Left lung (tissue), 10 donors: ENCODE results near the gene IGSF3. TPM values are rescaled to one million over a fixed set of nuclear protein-coding genes. Genes with fewer than 3 reads are reported as not detected.

ENCODE experiments used
- ATAC-seq: fragments of 200-7000 bp; cut with Tn5 transposase; one replicate; pipeline ENCODE4 v1.9.1; 2020; ENCODE audit warnings: moderate library complexity
- DNase-seq, 4 donors: peaks; one replicate each; pipeline ENCODE4 v3.0.0-alpha.2; 2013 to 2020
- H3K27ac ChIP-seq, 2 donors: fragments of 200-600 bp; sonication (generic) in 1 of 2; one replicate each; pipeline versions ENCODE4 v1.5.0 to v1.8.0; 2020 to 2021
- H3K27me3 ChIP-seq, 2 donors: fragments of 200-600 bp; sonication (generic) in 1 of 2; one replicate each; pipeline versions ENCODE4 v1.5.0 to v1.8.0; 2020 to 2021
- H3K36me3 ChIP-seq, 2 donors: fragments of 200-600 bp; sonication (generic) in 1 of 2; one replicate each; pipeline versions ENCODE4 v1.5.0 to v1.8.0; 2020 to 2021
- H3K4me1 ChIP-seq, 2 donors: fragments of 200-600 bp; one replicate each; pipeline ENCODE4 v1.8.0; 2021
- H3K4me3 ChIP-seq, 2 donors: fragments of 200-600 bp; sonication (generic) in 1 of 2; one replicate each; pipeline versions ENCODE4 v1.5.0 to v1.8.0; 2020 to 2021; ENCODE audit warnings: mild to moderate bottlenecking in 1 of 2
- H3K9me3 ChIP-seq, 2 donors: fragments of 200-600 bp; sonication (generic) in 1 of 2; one replicate each; pipeline versions ENCODE4 v1.5.0 to v1.8.0; 2020 to 2021
- intact Hi-C, 2 donors: fragments of 100-400 bp; cut with DNase I; formaldehyde crosslinking; loops; one replicate each; pipeline versions ENCODE4 v1.11.2 to v1.14.2; 2022
- polyA plus RNA-seq, 6 donors: library from polyadenylated mRNA; unstranded; fragments of 120-200 nt; gene quantifications; one replicate each; pipeline ENCODE4 v1.2.1, GENCODE V29; 2013; ENCODE audit not compliant: insufficient read length in 6 of 6
- total RNA-seq, 2 donors: library from RNA; stranded (reverse); fragmentation: NEBNext Ultra II Directional; extraction: Animal tissue kit (Norgen Biotek cat#: 25700); gene quantifications; one replicate each; pipeline ENCODE4 v1.2.1, GENCODE V29; 2021
- TF ChIP-seq, protein P1 (sequence below), 2 donors: fragments of 200-600 bp; sonication (generic) in 1 of 2; IDR thresholded peaks; one replicate each; pipeline versions ENCODE4 v1.5.0 to v1.8.0; 2021; ENCODE audit warnings: antibody characterized with exemption in 2 of 2
- donor health status: DM: no; HTN: yes; CAD: no.
- donor health status: DM: no; HTN: no; CAD: no.

The IGSF3 gene
- total and polyA plus RNA-seq, 8 donors = 12.6 to 52.4 (median 48.5) TPM

DNA sequence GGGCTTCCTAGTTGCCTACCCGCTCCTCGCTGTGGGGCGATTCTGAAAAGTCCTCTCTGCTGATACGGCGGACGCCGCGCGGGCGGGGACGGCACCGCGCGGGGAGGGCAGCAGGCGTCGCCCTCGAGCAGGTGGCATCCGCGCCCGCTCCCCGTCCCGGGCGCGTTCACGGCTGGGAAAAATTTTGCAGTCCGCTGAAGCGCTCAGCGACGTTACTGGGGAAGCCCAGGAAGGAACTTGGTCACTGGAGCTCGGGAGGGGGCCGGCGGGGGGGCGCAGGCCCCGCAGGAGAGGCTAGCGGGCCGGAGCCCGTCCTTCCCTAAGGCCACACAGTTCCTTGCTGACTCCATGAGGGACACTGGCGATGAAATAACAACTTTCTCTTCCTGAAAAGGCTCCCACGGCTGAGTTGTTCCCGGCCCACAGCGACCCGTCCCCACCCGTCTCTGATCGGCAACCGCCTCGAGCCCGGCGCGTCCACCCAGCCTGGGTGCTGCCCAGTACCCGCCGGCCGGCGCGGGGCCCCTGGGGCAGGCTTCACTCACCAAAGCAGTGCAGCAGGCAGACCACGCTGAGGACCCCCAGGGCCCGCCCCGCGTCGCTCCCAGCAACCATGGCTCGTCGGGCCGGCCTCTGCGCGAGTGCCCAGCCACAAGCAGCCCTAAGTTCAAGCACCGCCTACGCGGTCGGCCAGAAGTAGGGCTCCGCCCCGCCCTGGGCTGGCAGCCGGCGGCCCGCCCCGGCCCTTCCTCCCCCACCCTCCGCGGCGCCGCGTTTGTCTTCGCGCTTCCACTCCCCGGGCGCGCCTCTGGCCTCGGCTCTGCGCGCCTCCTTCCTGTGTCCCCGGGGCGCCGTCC, 96.9 kb downstream of the IGSF3 start, which contains the start of gene CD58:
Gene CD58 (minus strand): TSS at position 669 of the 857 bp plus-strand sequence. CDS start 54 bp downstream, at position 615.
- intact Hi-C loops = loop anchor here in 1 of 2 donors (10.0 kb wide), 1 partner anchor 104 kb away; no protein-coding TSS in a partner anchor
- ATAC-seq = peak; percentile 94

DNA sequence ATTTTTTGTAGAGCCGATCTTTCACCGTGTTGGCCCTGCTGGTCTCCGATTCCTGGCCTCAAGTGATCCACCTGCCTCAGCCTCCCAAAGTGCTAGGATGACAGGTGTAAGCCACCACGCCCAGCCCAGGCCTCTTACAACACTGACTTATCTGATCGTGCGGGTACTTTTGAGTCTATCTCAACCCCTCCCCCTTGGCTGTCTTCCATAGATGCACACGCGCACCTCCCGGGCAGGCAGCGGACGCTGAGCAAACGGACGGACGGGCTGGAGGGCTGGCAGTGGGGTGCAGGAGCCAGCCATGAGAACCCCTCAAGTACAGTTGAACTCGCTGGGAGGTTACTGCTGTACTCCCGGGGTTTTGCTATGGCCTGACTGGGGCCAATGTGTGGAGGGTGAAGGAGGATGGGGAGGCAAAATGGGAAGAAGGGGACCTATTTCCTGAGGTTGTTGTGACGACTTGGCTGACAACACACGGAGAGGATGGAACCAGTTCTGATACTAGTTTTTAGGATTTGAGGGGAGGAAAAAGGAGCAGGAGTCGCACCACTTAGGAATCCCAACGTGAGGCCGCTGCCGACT, 97.7 kb downstream of the IGSF3 start:
- Histone ChIP-seq H3K36me3 (no peaks in the 10 kb centered on the region), H3K4me1 (peaks cover 0 to 66% of the 10 kb centered on the region in 2 donors), H3K27me3 (no peaks in the 10 kb centered on the region), H3K27ac (peak overlapping the region; percentile 97 to 100), H3K4me3 (peak overlapping the region; percentile 86), H3K9me3 (no peaks in the 10 kb centered on the region)
- DNase-seq (peak in 3 of 4 donors; percentile 37 to 85 (median 59)), ATAC-seq (peak; percentile 9)
- TF ChIP-seq, protein P1, sequence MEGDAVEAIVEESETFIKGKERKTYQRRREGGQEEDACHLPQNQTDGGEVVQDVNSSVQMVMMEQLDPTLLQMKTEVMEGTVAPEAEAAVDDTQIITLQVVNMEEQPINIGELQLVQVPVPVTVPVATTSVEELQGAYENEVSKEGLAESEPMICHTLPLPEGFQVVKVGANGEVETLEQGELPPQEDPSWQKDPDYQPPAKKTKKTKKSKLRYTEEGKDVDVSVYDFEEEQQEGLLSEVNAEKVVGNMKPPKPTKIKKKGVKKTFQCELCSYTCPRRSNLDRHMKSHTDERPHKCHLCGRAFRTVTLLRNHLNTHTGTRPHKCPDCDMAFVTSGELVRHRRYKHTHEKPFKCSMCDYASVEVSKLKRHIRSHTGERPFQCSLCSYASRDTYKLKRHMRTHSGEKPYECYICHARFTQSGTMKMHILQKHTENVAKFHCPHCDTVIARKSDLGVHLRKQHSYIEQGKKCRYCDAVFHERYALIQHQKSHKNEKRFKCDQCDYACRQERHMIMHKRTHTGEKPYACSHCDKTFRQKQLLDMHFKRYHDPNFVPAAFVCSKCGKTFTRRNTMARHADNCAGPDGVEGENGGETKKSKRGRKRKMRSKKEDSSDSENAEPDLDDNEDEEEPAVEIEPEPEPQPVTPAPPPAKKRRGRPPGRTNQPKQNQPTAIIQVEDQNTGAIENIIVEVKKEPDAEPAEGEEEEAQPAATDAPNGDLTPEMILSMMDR (IDR thresholded peaks at IDR 0.05) = no peak
- intact Hi-C loops = loop anchor here in 1 of 2 donors (10.0 kb wide), 1 partner anchor 105 kb away; no protein-coding TSS in a partner anchor

More for the DNA sequence above, 96.9 kb downstream of the IGSF3 start, which contains the start of gene CD58:
- H3K4me1 ChIP-seq = peaks cover 0 to 69% of the 10 kb centered on the region in 2 donors
- H3K27ac ChIP-seq = peak within 1 kb of the TSS; percentile 97 to 100
- H3K27me3 ChIP-seq = no peaks in the 10 kb centered on the region
- peak; percentile 67 to 99 (median 92) for DNase-seq
- H3K9me3 ChIP-seq = no peaks in the 10 kb centered on the region
- TF ChIP-seq, protein P1 (IDR thresholded peaks at IDR 0.05) = peak; percentile 48 to 81
- H3K4me3 ChIP-seq = peak within 1 kb of the TSS; percentile 86
- H3K36me3 ChIP-seq = no peaks in the 10 kb centered on the region

DNA sequence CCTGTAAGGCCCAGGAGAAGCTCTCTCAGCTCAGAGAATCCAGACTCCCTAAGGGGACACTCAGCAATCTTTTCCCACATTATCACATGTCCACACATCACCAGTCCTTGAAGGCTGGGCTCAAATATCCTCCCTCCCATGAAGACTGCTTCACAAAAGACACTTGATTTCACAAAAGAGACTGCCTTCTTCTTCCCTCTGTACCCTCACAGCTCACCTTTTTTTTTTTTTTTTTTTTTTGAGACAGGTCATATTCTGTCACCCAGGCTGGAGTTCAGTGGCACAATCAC, 98.2 kb downstream of the IGSF3 start:
- ATAC-seq (no peak), DNase-seq (no peak)
- peak overlapping the region in 1 of 2 donors; percentile 86 for H3K4me3 ChIP-seq
- peak overlapping the region in 1 of 2 donors; percentile 100 for H3K27ac ChIP-seq
- H3K36me3 ChIP-seq = no peaks in the 10 kb centered on the region
- H3K9me3 ChIP-seq = no peaks in the 10 kb centered on the region
- H3K4me1 ChIP-seq = peaks cover 0 to 66% of the 10 kb centered on the region in 2 donors
- TF ChIP-seq, protein P1 (IDR thresholded peaks at IDR 0.05) = no peak
- intact Hi-C loops = no loop called here
- H3K27me3 ChIP-seq = no peaks in the 10 kb centered on the region

DNA sequence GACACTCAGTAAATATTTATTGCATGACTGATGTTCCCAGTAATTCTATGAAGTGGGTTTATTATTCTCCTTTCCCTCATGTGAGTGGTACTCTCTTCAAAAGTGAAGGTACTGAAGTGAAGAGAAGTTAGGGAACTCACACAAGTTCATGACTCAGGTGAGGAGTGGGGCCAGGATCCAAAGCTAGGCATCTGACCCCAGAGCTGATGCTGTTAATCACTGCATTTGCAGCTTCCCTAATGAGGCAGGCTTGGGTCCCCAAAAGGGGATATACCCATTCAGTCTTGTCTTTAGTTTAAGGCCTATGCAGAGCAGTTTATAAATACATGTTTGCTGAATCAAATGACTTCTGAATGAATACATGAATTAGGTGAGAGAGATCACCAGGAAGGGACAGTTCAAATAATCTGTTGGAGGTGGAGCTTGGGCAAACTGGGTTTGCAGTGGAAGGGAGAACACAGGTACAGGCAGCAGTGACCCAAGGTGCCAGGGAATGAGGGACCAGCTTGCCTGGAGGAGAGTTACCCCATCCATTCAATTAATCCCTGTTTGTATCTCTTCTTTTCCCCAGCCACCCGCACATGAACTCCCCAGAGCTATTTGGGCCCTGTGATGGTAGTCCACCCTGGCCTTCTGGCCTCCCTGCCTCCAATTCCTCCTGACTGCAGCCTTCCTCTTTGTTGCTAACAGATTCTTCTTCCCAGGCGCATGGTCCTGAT, 98.7 kb downstream of the IGSF3 start:
- Histone ChIP-seq H3K4me1 (peaks cover 0 to 64% of the 10 kb centered on the region in 2 donors), H3K9me3 (no peaks in the 10 kb centered on the region), H3K4me3 (peak overlapping the region in 1 of 2 donors; percentile 86), H3K27me3 (no peaks in the 10 kb centered on the region), H3K27ac (peak overlapping the region in 1 of 2 donors; percentile 100), H3K36me3 (no peaks in the 10 kb centered on the region)
- DNase-seq (no peak), ATAC-seq (no peak)
- TF ChIP-seq, protein P1 (IDR thresholded peaks at IDR 0.05) = no peak
- intact Hi-C loops = no loop called here
